COR-L47 (cell line): ENCODE measurements around the gene YTHDF2.
A peak's percentile ranks its signal among the peaks of the same experiment; 100 is the strongest.
"Not testable (repeated sequence)": the region's sequence is repeated elsewhere in the genome, so short reads cannot be mapped to it uniquely, and the experiment has no call there.

ENCODE experiments used
- DNase-seq: peaks from one replicate; lab custom pipeline; 2025; lab: John Stamatoyannopoulos, UW

YTHDF2 gene

DNA sequence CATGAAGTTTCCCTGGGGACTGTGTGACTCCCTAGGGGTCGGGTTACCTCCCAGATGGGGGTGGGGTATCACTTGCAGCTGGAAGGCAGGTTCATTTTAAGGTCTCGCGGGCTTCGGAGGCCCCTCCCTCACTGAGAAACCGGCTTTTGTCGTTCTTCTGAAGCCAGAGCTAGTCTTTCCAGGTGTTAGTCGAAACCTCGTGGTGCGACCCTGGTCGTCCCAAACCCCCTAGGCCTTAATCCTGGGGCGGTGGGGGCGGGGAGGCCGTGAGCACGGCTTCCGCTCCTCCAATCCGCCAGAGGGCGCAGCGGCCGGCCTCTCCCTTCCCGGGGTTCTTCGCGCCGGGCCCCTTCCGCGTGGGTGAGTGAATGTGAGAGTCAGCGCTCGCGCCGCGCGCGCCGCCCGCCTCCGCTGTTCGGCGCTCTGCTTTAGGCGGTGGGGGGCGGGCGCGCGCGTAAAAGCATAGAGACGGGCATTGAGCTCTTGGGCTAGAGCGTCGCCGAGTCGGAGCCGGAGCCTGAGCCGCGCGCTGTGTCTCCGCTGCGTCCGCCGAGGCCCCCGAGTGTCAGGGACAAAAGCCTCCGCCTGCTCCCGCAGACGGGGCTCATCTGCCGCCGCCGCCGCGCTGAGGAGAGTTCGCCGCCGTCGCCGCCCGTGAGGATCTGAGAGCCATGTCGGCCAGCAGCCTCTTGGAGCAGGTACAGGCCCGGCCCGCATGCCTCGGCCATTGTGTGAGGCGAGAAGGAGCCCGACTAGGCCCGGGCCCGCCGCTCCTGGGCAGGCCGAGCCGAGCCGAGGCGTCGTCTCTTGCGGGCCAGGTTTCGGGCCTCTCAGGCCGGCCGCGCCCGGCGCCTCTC, at the start of gene YTHDF2:
Gene YTHDF2 (plus strand): TSS at position 491 of the 857 bp plus-strand sequence. CDS start 181 bp downstream, at position 672.
- peak; percentile 97 for DNase-seq

DNA sequence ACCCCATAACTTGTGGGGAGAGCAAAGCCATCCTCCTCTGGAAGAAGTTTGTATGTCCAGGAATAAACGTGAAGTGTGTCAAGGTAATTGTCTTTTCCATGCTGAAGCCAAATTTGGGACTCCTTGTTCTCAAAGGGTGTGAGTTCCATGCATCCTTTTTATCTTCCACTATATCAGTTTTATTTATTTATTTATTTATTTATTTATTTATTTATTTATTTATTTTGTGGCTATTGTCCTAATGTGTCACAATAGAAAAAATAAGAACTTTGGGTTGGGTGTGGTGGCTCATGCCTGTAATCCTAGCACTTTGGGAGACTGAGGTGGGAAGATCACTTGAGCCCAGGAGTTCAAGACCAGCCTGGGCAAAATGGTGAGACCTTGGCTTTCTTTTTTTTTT, 45.1 kb upstream of the YTHDF2 start:
- DNase-seq: not testable (repeated sequence)

DNA sequence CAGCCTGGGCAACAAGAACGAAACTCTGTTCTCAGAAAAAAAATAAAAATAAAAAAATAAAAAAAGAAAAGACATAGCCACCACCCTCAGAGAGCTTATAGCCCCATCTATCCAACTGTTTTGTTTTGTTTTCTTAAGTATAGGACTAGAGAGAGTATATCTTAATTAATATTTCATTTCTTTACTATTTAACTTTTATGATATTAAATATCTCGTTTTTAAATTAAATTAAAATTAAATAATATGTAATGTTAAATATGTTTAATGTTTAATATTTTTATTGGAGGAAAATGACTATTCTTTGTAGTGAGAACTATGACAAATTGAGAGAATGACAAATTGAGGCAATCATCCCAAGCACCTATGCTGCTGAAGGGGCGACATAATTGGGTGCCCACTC, 33.1 kb upstream of the YTHDF2 start:
- no peak for DNase-seq

DNA sequence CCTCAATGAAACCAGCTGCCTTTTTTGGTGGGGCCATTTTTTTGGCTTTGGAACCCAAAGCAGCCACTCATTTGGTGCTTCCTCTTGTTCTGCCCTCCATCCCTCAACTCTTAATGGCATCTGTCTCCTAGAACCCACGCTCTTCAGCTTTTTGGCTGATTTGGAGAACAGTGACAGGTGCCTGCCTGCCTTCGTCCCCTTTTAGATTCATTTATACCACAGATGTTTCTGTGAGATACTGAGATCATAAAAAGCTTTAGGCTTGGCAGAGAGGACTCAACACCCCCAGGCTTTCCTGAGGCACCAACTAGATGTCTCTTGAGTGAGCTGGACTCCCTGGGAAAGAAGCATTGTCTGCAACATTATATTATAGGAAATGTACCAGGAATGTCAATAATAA, 20.4 kb upstream of the YTHDF2 start:
- DNase-seq: no peak

GRCh38 chr1:28718166-28718565, 18.6 kb upstream of the YTHDF2 start:
- no peak for DNase-seq

GRCh38 chr1:28718586-28719331, 18.0 kb upstream of the YTHDF2 start:
- DNase-seq: no peak

GRCh38 chr1:28719332-28719619, 17.5 kb upstream of the YTHDF2 start:
- no peak for DNase-seq

DNA sequence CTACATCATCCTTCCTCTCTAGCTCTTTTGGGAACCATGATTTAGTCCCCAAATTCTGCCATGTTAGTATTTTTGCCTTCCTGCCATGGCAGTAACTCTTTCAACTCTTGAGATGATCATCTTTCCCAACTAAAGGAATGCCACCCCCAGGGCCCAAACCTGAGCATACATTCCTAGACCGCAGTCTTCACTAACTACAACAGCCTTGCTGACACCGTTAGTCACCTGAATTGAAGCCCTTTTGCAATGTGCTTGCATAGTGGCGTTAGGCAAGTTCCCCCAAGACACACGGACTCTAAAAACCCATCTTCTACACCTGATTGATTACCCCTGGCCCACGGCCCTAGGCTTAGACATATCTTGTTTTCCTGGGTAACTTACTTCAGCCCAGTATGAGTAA, 16.4 kb upstream of the YTHDF2 start:
- no peak for DNase-seq

DNA sequence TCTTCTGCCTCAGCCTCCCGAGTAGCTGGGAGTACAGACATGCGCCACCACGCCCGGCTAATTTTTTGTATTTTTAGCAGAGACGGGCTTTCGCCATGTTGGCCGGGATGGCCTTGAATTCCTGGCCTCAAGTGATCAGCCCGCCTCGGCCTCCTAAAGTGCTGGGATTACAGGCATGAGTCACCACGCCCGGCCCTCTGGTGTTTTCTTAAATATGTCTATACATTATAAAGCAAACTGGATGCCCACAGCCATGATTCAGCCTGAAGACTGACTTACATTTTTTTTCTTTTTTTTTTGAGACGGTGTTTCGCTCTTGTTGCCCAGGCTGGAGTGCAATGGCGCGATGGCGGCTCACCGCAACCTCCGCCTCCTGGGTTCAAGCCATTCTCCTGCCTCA, 14.8 kb upstream of the YTHDF2 start:
- not testable (repeated sequence) for DNase-seq

- DNase-seq: not testable (repeated sequence)
Observed at GRCh38 chr1:28725365-28725764, 11.4 kb upstream of the YTHDF2 start.

DNA sequence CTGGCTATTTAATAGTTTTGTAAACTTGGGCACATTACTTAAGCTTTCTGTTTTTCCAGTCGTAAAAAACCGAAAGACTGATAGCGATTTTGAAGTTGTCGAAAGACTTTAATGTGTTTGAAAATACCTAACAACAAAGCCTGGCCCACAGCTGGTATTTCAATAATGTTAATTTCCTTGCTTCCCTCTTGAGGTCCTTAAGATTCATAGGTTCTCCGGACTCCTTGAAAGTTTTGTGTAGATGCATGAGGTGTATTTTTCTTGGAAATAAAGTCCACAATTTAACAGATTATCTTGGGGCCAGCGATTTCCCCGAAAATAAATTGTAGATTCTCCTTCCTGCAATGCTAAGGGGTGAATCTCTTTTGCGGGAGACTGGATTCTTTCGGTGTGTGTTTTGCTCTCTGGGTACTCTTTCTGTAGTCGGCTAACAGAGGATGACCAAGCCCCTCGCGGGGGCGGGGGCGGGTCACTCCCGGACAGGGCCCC, 735 bp upstream of the YTHDF2 start:
- DNase-seq: no peak

- peak; percentile 57 for DNase-seq
Observed at GRCh38 chr1:28737307-28738132, 780 bp downstream of the YTHDF2 start.

GRCh38 chr1:28740118-28740517, 3.4 kb downstream of the YTHDF2 start:
- DNase-seq: no peak

DNA sequence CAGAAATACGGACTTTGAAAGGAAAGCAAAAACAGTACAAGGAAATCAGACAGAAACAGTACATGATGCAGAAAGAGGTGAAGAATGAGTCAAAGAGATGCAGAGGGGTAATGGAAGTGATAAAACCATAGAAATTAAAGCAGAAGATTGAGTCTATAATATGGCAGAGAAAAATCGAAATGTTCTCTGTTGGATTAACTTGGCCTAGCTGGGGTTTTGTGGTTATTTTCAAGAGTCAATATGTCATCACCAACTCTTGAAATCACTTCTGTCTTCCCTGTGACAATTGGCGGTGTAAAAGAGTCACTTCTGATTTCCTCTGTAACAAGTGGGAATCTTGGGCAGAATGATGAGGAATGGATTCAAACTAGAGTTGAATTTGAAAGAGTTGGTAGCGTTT, 7.4 kb downstream of the YTHDF2 start:
- no peak for DNase-seq

- DNase-seq: no peak
Observed at GRCh38 chr1:28745653-28746173, 9.0 kb downstream of the YTHDF2 start.

DNA sequence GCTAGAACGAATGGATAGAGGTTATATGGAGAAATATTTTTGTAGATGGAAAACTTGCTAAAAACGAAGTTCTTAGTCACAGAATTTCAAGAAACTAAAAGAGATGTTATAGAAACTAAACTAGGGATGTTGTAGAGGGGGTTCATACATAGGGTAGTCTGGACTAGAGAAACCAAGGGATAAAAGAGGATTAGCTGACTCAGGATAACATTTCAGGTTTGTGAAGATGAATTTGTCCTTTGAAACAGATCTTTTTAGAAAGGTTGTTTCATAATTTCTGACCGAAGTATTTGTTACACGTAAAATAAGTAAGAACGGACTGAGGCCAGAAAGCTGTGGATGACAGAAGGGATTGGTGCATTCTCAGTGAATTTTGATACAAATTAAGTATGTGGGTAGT, 13.6 kb downstream of the YTHDF2 start:
- DNase-seq: no peak

- DNase-seq: not testable (repeated sequence)
Observed at GRCh38 chr1:28750771-28751294, 14.1 kb downstream of the YTHDF2 start.

- no peak for DNase-seq
Observed at GRCh38 chr1:28751315-28752060, 14.7 kb downstream of the YTHDF2 start.

- DNase-seq: no peak
Observed at GRCh38 chr1:28755701-28756100, 19.0 kb downstream of the YTHDF2 start.

- DNase-seq: peak; percentile 8
Observed at GRCh38 chr1:28756846-28757245, 20.1 kb downstream of the YTHDF2 start.

- DNase-seq: no peak
Observed at GRCh38 chr1:28758420-28758819, 21.7 kb downstream of the YTHDF2 start.
